Measurements from ENCODE around the gene IRF2BP1. TPM values are rescaled to one million over a fixed set of nuclear protein-coding genes. Genes with fewer than 3 reads are reported as not detected.
A peak's percentile ranks its signal among the peaks of the same experiment; 100 is the strongest.

The IRF2BP1 gene
- total RNA-seq, 1 experiment from 2014 or later, result 24.7 TPM

DNA sequence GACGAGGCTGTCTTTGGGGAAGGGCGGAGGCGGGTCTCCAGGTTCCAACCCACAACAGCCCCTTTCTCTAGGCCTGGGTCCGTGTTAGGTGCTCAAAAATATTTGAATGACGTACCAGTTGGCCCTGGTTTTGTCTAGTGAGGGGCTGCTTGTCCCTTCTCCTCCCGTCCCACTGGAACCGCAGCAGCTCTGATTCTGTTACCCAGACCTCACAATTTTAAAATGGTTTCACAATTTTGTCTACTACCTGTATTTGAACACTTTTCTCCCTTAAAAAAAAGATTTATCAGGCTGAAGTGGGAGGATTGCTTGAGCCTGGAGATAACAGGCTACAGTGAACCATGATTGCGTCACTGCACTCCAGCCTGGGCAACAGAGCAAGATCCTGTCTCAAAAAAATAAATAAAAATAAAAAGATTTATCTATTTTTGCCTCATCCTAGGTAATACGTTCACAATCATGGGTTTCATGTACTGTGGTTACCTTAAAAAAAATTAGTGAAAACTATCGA is 1.3 kb upstream of the IRF2BP1 start:
- Histone ChIP-seq H2AFZ (peak overlapping the region; percentile 92), H3K4me1 (replicated peaks; ENCODE audit: insufficient read depth) (peaks cover 18% of the 10 kb centered on the region), H3K27ac (peak overlapping the region; percentile 62), H3K4me2 (peak overlapping the region; percentile 80), H3K9me2 (ENCODE audit: insufficient read depth) (no peaks in the 10 kb centered on the region), H3K9me3 (ENCODE audit: insufficient read depth, low read depth) (no peaks in the 10 kb centered on the region), H3K79me2 (ENCODE audit: low read depth) (peaks cover 23% of the 10 kb centered on the region), H3K4me3 (peak overlapping the region; percentile 75), H3K27me3 (ENCODE audit: insufficient read depth, low read depth) (no peaks in the 10 kb centered on the region), H4K20me1 (ENCODE audit: insufficient read depth) (peaks cover 26% of the 10 kb centered on the region), H3K36me3 (ENCODE audit: low read depth) (no peaks in the 10 kb centered on the region), H3F3A (ENCODE audit: insufficient read depth, low read depth) (peaks cover 32% of the 10 kb centered on the region)
- TF ChIP-seq EZH2 (IDR thresholded peaks at IDR 0.05; ENCODE audit: low read depth), result no peak
- TF ChIP-seq, protein P1, sequence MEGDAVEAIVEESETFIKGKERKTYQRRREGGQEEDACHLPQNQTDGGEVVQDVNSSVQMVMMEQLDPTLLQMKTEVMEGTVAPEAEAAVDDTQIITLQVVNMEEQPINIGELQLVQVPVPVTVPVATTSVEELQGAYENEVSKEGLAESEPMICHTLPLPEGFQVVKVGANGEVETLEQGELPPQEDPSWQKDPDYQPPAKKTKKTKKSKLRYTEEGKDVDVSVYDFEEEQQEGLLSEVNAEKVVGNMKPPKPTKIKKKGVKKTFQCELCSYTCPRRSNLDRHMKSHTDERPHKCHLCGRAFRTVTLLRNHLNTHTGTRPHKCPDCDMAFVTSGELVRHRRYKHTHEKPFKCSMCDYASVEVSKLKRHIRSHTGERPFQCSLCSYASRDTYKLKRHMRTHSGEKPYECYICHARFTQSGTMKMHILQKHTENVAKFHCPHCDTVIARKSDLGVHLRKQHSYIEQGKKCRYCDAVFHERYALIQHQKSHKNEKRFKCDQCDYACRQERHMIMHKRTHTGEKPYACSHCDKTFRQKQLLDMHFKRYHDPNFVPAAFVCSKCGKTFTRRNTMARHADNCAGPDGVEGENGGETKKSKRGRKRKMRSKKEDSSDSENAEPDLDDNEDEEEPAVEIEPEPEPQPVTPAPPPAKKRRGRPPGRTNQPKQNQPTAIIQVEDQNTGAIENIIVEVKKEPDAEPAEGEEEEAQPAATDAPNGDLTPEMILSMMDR (conservative IDR thresholded peaks at IDR 0.05), result no peak
- intact Hi-C loops (cut with micrococcal nuclease; ENCODE audit: unreplicated experiment), result no loop called here
- TSS peak; percentile 97 for BruUV-seq (replicated peaks)
- CTCF ChIA-PET, result no interaction called here
- POLR2A ChIA-PET (ENCODE audit: unreplicated experiment), result no interaction called here
- DNase-seq, result no peak

DNA sequence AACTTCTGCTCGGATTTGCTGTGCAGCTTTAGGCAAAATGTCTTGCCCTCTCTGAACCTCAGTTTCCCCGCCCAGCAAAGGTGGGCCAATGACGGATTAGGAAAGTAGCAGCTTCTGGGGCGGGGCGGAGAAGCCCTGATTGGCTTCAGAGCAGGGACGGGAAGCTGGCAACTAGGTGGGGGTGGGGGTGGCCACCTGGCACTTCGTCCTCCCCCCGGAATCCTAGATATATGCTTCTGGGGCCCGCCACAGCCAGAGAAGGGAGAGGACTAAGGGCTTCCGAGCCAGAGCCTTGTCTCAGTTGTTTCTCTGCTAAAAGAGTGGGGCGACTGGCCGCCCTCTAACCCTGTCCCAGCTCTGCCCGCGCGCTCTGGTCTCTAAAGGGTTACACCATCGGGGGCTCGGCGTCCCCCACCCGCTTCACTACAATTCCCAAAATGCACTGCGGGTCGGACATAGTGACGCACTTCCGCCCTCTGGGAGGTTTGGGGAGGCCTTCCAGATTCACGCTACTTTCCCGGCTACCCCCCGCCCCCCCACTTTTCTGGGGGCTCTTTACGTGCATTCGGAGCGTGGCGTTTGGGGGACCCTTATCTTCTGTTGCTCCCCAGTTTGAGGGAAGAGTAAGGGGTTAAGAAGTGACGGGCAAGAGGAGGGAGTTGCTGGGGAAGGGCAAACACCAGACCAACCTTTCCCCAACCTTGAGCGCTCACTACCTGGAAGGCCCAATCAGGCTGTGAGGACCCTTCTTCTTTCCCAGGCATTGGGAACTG is 672 bp upstream of the IRF2BP1 start:
- peak overlapping the region; percentile 92 for H2AFZ ChIP-seq
- peaks cover 23% of the 10 kb centered on the region for H3K79me2 ChIP-seq (ENCODE audit: low read depth)
- ChIA-PET POLR2A (ENCODE audit: unreplicated experiment) (interaction anchor here (0.6 to 1.0 kb wide), 2 partner anchors 70 to 169 kb away, joined by 4 to 7 read pairs; no protein-coding TSS in a partner anchor), CTCF (interaction anchor here (0.6 kb wide), 3 partner anchors 65 to 358 kb away, joined by 3 to 12 read pairs (median 5); partner anchors contain the start of gene FBXO46)
- H3K9me2 ChIP-seq (ENCODE audit: insufficient read depth), result no peaks in the 10 kb centered on the region
- BruUV-seq (replicated peaks), result no TSS peak
- intact Hi-C loops (cut with micrococcal nuclease; ENCODE audit: unreplicated experiment), result loop anchor here (1.0 kb wide), 2 partner anchors 23 to 109 kb away; partner anchors contain the start of genes CCDC61 and SYMPK
- H3K36me3 ChIP-seq (ENCODE audit: low read depth), result no peaks in the 10 kb centered on the region
- H3K4me2 ChIP-seq, result peak overlapping the region; percentile 80
- peak overlapping the region; percentile 62 for H3K27ac ChIP-seq
- DNase-seq, result peak; percentile 85 to 89
- peaks cover 18% of the 10 kb centered on the region for H3K4me1 ChIP-seq (replicated peaks; ENCODE audit: insufficient read depth)
- peak overlapping the region; percentile 75 for H3K4me3 ChIP-seq
- peaks cover 32% of the 10 kb centered on the region for H4K20me1 ChIP-seq (ENCODE audit: insufficient read depth)
- no peak for TF ChIP-seq EZH2 (IDR thresholded peaks at IDR 0.05; ENCODE audit: low read depth)
- TF ChIP-seq, protein P1 (conservative IDR thresholded peaks at IDR 0.05), result 0 out of 2 replicates have a peak, but pooled peaks have one; percentile 2
- no peaks in the 10 kb centered on the region for H3K9me3 ChIP-seq (ENCODE audit: insufficient read depth, low read depth)
- H3K27me3 ChIP-seq (ENCODE audit: insufficient read depth, low read depth), result no peaks in the 10 kb centered on the region
- H3F3A ChIP-seq (ENCODE audit: insufficient read depth, low read depth), result peaks cover 39% of the 10 kb centered on the region

DNA sequence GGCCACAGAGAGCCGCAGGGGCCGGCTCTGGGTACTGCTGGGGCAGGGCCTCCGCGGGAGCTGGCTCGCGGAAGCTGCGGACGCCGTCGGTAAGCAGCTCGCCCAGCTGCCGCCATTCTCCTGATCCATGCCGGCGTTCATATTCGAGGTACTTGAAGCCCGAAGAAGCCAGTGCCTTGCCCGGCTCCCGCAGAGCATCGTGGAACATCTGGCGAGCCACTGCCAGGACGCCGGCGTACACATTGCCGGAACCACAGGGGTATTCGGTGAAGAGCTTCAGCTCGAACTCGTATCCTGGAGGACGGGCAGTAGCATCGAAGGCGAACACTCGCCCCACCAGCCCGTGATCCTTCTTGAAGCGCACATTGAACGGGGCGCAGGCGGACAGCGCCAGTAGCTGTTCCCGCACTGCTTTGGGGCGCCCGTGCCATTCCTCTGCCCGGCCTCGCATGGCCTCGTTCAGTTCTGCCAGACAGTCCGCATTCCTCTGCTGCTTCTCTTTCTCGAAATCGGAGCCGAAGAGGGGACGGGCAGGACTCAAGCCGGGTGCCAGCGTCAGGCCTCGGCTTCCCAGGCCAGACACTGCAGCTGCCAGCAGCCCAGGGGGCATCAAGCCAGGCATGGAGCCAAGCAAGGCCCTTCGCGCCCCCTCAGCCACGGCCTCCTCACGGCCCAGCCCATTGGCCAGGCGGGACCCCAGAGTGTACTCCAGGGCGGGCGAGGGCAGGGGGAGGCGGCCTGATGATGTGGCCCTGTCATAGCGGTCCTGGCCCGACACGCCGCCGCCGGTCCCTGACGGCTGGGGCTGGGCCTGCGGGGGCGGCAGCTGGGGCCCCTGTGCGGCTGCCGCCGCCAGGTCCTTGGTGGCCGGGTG is 1.0 kb downstream of the IRF2BP1 start:
- Histone ChIP-seq H3K27me3 (ENCODE audit: insufficient read depth, low read depth) (no peaks in the 10 kb centered on the region), H3K79me2 (ENCODE audit: low read depth) (peaks cover 23% of the 10 kb centered on the region), H3F3A (ENCODE audit: insufficient read depth, low read depth) (peaks cover 40% of the 10 kb centered on the region), H3K36me3 (ENCODE audit: low read depth) (no peaks in the 10 kb centered on the region), H3K9me2 (ENCODE audit: insufficient read depth) (no peaks in the 10 kb centered on the region), H2AFZ (peak overlapping the region; percentile 92; the same call in 1 of the 2 replicates), H3K9me3 (ENCODE audit: insufficient read depth, low read depth) (no peaks in the 10 kb centered on the region), H3K27ac (peak overlapping the region; percentile 16; the same call in 1 of the 2 replicates), H4K20me1 (ENCODE audit: insufficient read depth) (peaks cover 32% of the 10 kb centered on the region), H3K4me3 (peak overlapping the region; percentile 75), H3K4me1 (replicated peaks; ENCODE audit: insufficient read depth) (peaks cover 18% of the 10 kb centered on the region), H3K4me2 (peak overlapping the region; percentile 80)
- intact Hi-C loops (cut with micrococcal nuclease; ENCODE audit: unreplicated experiment), result loop anchor here (5.0 kb wide), 2 partner anchors 118 to 132 kb away; partner anchors contain the start of gene SIX5
- ChIA-PET POLR2A (ENCODE audit: unreplicated experiment) (no interaction called here), CTCF (interaction anchor here (0.6 kb wide), 1 partner anchor 38 kb away, joined by 4 read pairs; no protein-coding TSS in a partner anchor)
- TF ChIP-seq, protein P1 (conservative IDR thresholded peaks at IDR 0.05), result no peak
- no peak for TF ChIP-seq EZH2 (IDR thresholded peaks at IDR 0.05; ENCODE audit: low read depth)
- BruUV-seq (replicated peaks), result TSS peak; percentile 34
- peak; percentile 21 to 26 for DNase-seq

All from PC-9 (cell line).